ENCODE results near the gene TPP1.

TPP1 gene

GRCh38 chr11:6633422-6634408 lies 14.5 kb upstream of the TPP1 start:
- no peak for TF ChIP-seq CTCF (conservative IDR thresholded peaks at IDR 0.05; ENCODE audit: low read depth, low read length)
- no peak overlapping the region for H3K4me3 ChIP-seq (ENCODE audit: low read depth, low read length)
- no peak for DNase-seq (ENCODE audit: low read depth)

GRCh38 chr11:6632116-6633073 lies 13.2 kb upstream of the TPP1 start:
- DNase-seq (ENCODE audit: low read depth): no peak
- no peak for TF ChIP-seq CTCF (conservative IDR thresholded peaks at IDR 0.05; ENCODE audit: low read depth, low read length)
- H3K4me3 ChIP-seq (ENCODE audit: low read depth, low read length): no peak overlapping the region

- no peak overlapping the region for H3K4me3 ChIP-seq (ENCODE audit: low read depth, low read length)
- DNase-seq (ENCODE audit: low read depth): no peak
- no peak for TF ChIP-seq CTCF (conservative IDR thresholded peaks at IDR 0.05; ENCODE audit: low read depth, low read length)
These were observed 12.2 kb upstream of the TPP1 start for GRCh38 chr11:6631361-6631890.

- H3K4me3 ChIP-seq (ENCODE audit: low read depth, low read length): no peak overlapping the region
- DNase-seq (ENCODE audit: low read depth): no peak
- no peak for TF ChIP-seq CTCF (conservative IDR thresholded peaks at IDR 0.05; ENCODE audit: low read depth, low read length)
These were observed 11.5 kb upstream of the TPP1 start for GRCh38 chr11:6630632-6631291.

GRCh38 chr11:6629892-6630631 lies 10.8 kb upstream of the TPP1 start:
- TF ChIP-seq CTCF (conservative IDR thresholded peaks at IDR 0.05; ENCODE audit: low read depth, low read length): no peak
- no peak for DNase-seq (ENCODE audit: low read depth)
- no peak overlapping the region for H3K4me3 ChIP-seq (ENCODE audit: low read depth, low read length)

GRCh38 chr11:6629573-6629891 lies 10.3 kb upstream of the TPP1 start:
- DNase-seq (ENCODE audit: low read depth): no peak
- no peak overlapping the region for H3K4me3 ChIP-seq (ENCODE audit: low read depth, low read length)
- no peak for TF ChIP-seq CTCF (conservative IDR thresholded peaks at IDR 0.05; ENCODE audit: low read depth, low read length)
